Measurements from ENCODE around the gene IRF4. TPM values are rescaled to one million over a fixed set of nuclear protein-coding genes. Genes with fewer than 3 reads are reported as not detected.

The IRF4 gene
- total RNA-seq, 1 experiment from 2014 or later = 0.76 TPM

GRCh38 chr6:452301-453067 is 60.9 kb downstream of the IRF4 start:
- Histone ChIP-seq H3K27ac (no peak overlapping the region), H3K9me3 (replicated peaks) (no peaks in the 10 kb centered on the region), H3K27me3 (replicated peaks) (peaks cover 11% of the 10 kb centered on the region), H3K4me1 (replicated peaks) (no peaks in the 10 kb centered on the region), H3K36me3 (no peaks in the 10 kb centered on the region), H3K4me3 (no peak overlapping the region)
- no peak for DNase-seq (ENCODE audit: low read depth in 1 of 2, low spot score in 2 of 2)

- H3K4me3 ChIP-seq = no peak overlapping the region
- H3K36me3 ChIP-seq = no peaks in the 10 kb centered on the region
- no peak for DNase-seq (ENCODE audit: low read depth in 1 of 2, low spot score in 2 of 2)
- no peaks in the 10 kb centered on the region for H3K4me1 ChIP-seq (replicated peaks)
- peaks cover 11% of the 10 kb centered on the region for H3K27me3 ChIP-seq (replicated peaks)
- no peaks in the 10 kb centered on the region for H3K9me3 ChIP-seq (replicated peaks)
- H3K27ac ChIP-seq = no peak overlapping the region
These were observed 61.6 kb downstream of the IRF4 start for GRCh38 chr6:453152-453551.

- no peaks in the 10 kb centered on the region for H3K36me3 ChIP-seq
- no peak for DNase-seq (ENCODE audit: low read depth in 1 of 2, low spot score in 2 of 2)
- H3K27me3 ChIP-seq (replicated peaks) = peaks cover 11% of the 10 kb centered on the region
- no peaks in the 10 kb centered on the region for H3K9me3 ChIP-seq (replicated peaks)
- no peaks in the 10 kb centered on the region for H3K4me1 ChIP-seq (replicated peaks)
- H3K4me3 ChIP-seq = no peak overlapping the region
- H3K27ac ChIP-seq = no peak overlapping the region
These were observed 62.8 kb downstream of the IRF4 start for GRCh38 chr6:454148-454991.

GRCh38 chr6:455006-455585 is 63.5 kb downstream of the IRF4 start:
- Histone ChIP-seq H3K4me1 (replicated peaks) (peaks cover 7% of the 10 kb centered on the region), H3K27me3 (replicated peaks) (peaks cover 11% of the 10 kb centered on the region), H3K4me3 (no peak overlapping the region), H3K36me3 (no peaks in the 10 kb centered on the region), H3K27ac (no peak overlapping the region), H3K9me3 (replicated peaks) (no peaks in the 10 kb centered on the region)
- no peak for DNase-seq (ENCODE audit: low read depth in 1 of 2, low spot score in 2 of 2)

- Histone ChIP-seq H3K36me3 (no peaks in the 10 kb centered on the region), H3K27me3 (replicated peaks) (peaks cover 11% of the 10 kb centered on the region), H3K4me1 (replicated peaks) (peaks cover 9% of the 10 kb centered on the region), H3K27ac (no peak overlapping the region), H3K4me3 (no peak overlapping the region), H3K9me3 (replicated peaks) (no peaks in the 10 kb centered on the region)
- no peak for DNase-seq (ENCODE audit: low read depth in 1 of 2, low spot score in 2 of 2)
These were observed 64.3 kb downstream of the IRF4 start for GRCh38 chr6:455835-456234.

- Histone ChIP-seq H3K27me3 (replicated peaks) (peaks cover 11% of the 10 kb centered on the region), H3K4me3 (no peak overlapping the region), H3K36me3 (no peaks in the 10 kb centered on the region), H3K27ac (no peak overlapping the region), H3K9me3 (replicated peaks) (no peaks in the 10 kb centered on the region), H3K4me1 (replicated peaks) (peaks cover 9% of the 10 kb centered on the region)
- DNase-seq (ENCODE audit: low read depth in 1 of 2, low spot score in 2 of 2) = no peak
These were observed 64.9 kb downstream of the IRF4 start for GRCh38 chr6:456358-456867.

- no peak overlapping the region for H3K4me3 ChIP-seq
- H3K4me1 ChIP-seq (replicated peaks) = peaks cover 9% of the 10 kb centered on the region
- no peak overlapping the region for H3K27ac ChIP-seq
- DNase-seq (ENCODE audit: low read depth in 1 of 2, low spot score in 2 of 2) = no peak
- H3K27me3 ChIP-seq (replicated peaks) = peaks cover 11% of the 10 kb centered on the region
- H3K36me3 ChIP-seq = no peaks in the 10 kb centered on the region
- H3K9me3 ChIP-seq (replicated peaks) = 0 out of 2 replicates have a peak, but pooled peaks cover 2% of the 10 kb centered on the region
These were observed 65.3 kb downstream of the IRF4 start for GRCh38 chr6:456887-457286.

Other genes with a start within 250 kb of the IRF4 start
- gene DUSP22, start 99.3 kb upstream of the IRF4 start, total RNA-seq (2014; rRNA removed; shearing (Covaris generic)) = 13.2 and 17.8 TPM in 2 replicates

All from SJSA1 (cell line).